GM23338 (cell line): ENCODE measurements around the gene DUS3L. TPM values are rescaled to one million over a fixed set of nuclear protein-coding genes. Genes with fewer than 3 reads are reported as not detected.

ENCODE experiments used
- ATAC-seq: fragments of 200-7000 bp; cut with Tn5 transposase; 3 replicates; pipeline ENCODE4 v1.9.1; 2020
- DNase-seq: peaks from one replicate; pipeline ENCODE4 v3.0.0-alpha.2; 2015; ENCODE audit warnings: low spot score
- H2AFZ ChIP-seq: fragments of 200-600 bp; sonication (generic); 2 replicates; pipeline ENCODE4 v1.8.0; 2016; ENCODE audit warnings: antibody characterized with exemption, mild to moderate bottlenecking, moderate library complexity
- H3F3A ChIP-seq: fragments of 200-600 bp; sonication (generic); replicated peaks from 2 replicates; pipeline ENCODE4 v1.8.0; 2017; ENCODE audit warnings: antibody characterized with exemption, mixed run types, low read depth
- H3K27ac ChIP-seq: fragments of 200-600 bp; sonication (generic); 2 replicates; pipeline ENCODE4 v1.6.1; 2016; ENCODE audit warnings: low read depth
- H3K27me3 ChIP-seq: fragments of 200-600 bp; sonication (generic); 2 replicates; pipeline ENCODE4 v1.8.0; 2016; ENCODE audit warnings: mild to moderate bottlenecking, mixed run types, moderate library complexity; ENCODE audit not compliant: insufficient read depth
- H3K36me3 ChIP-seq: fragments of 200-600 bp; sonication (generic); 2 replicates; pipeline ENCODE4 v1.8.0; 2016; ENCODE audit warnings: mild to moderate bottlenecking; ENCODE audit not compliant: insufficient read depth
- H3K4me1 ChIP-seq: fragments of 200-600 bp; sonication (generic); 2 replicates; pipeline ENCODE4 v1.8.0; 2016; ENCODE audit warnings: mild to moderate bottlenecking, moderate library complexity; ENCODE audit not compliant: insufficient read depth
- H3K4me2 ChIP-seq: fragments of 200-600 bp; sonication (generic); 2 replicates; pipeline ENCODE4 v1.7.1; 2017; ENCODE audit warnings: mixed run types
- H3K4me3 ChIP-seq: fragments of 200-600 bp; sonication (generic); 2 replicates; pipeline ENCODE4 v1.6.1; 2016; ENCODE audit warnings: mixed run types
- H3K79me2 ChIP-seq: fragments of 200-600 bp; sonication (generic); replicated peaks from 2 replicates; pipeline ENCODE4 v1.8.0; 2017; ENCODE audit warnings: mild to moderate bottlenecking; ENCODE audit not compliant: insufficient read depth
- H3K9me2 ChIP-seq: fragments of 200-600 bp; sonication (generic); 2 replicates; pipeline ENCODE4 v1.8.0; 2017; ENCODE audit not compliant: insufficient read depth
- H4K20me1 ChIP-seq: fragments of 200-600 bp; sonication (generic); replicated peaks from 2 replicates; pipeline ENCODE4 v1.8.0; 2017; ENCODE audit warnings: mild to moderate bottlenecking; ENCODE audit not compliant: insufficient read depth
- H3K27ac Mint-ChIP-seq: 2 replicates; pipeline ENCODE4 v1.8.0; 2020; ENCODE audit warnings: inconsistent platforms, mild to moderate bottlenecking, moderate library complexity, mixed read lengths
- H3K27me3 Mint-ChIP-seq: 3 replicates; pipeline ENCODE4 v1.8.0; 2022; ENCODE audit warnings: low read depth, mild to moderate bottlenecking, moderate library complexity, mixed read lengths, inconsistent platforms; ENCODE audit not compliant: insufficient read depth, poor library complexity
- H3K36me3 Mint-ChIP-seq: 3 replicates; pipeline ENCODE4 v1.8.0; 2021; ENCODE audit warnings: low read depth, mild to moderate bottlenecking, inconsistent platforms, moderate library complexity, mixed read lengths
- H3K4me1 Mint-ChIP-seq: 3 replicates; pipeline ENCODE4 v1.8.0; 2020; ENCODE audit warnings: mild to moderate bottlenecking, inconsistent platforms, mixed read lengths
- H3K4me3 Mint-ChIP-seq: 3 replicates; pipeline ENCODE4 v1.8.0; 2021; ENCODE audit warnings: moderate library complexity, mild to moderate bottlenecking, inconsistent platforms, mixed read lengths
- H3K9me3 Mint-ChIP-seq: 3 replicates; pipeline ENCODE4 v1.8.0; 2020; ENCODE audit warnings: moderate library complexity, mild to moderate bottlenecking, inconsistent platforms, mixed read lengths
- NANOG ChIP-seq: IDR thresholded peaks from 2 replicates; pipeline ENCODE4 v1.6.1; 2016; ENCODE audit warnings: antibody characterized with exemption, borderline replicate concordance
- POLR2AphosphoS5 ChIP-seq: IDR thresholded peaks from 2 replicates; pipeline ENCODE4 v1.6.1; 2016; ENCODE audit warnings: antibody characterized with exemption, low read depth
- ZNF114 ChIP-seq: fragments of 250-450 bp; sonication (Bioruptor Pico); IDR thresholded peaks from 2 replicates; pipeline ENCODE4 v1.5.0; 2020; ENCODE audit warnings: mild to moderate bottlenecking, moderate library complexity
- ZNF331 ChIP-seq: fragments of 250-450 bp; sonication (Bioruptor Pico); IDR thresholded peaks from 2 replicates; pipeline ENCODE4 v1.5.0; 2020; ENCODE audit warnings: low read depth, mild to moderate bottlenecking, moderate library complexity
- polyA plus RNA-seq: library from polyadenylated mRNA; unstranded; fragments of >200 nt; fragmentation: Nextera tagmentation; extraction: Ambion mirVana; gene quantifications from 2 replicates; pipeline ENCODE4 v1.2.1, GENCODE V29; 2016
- total RNA-seq: library from RNA; depleted of rRNA; stranded (reverse); fragments of >200 nt; shearing (Covaris generic); gene quantifications from 2 replicates; pipeline ENCODE4 v1.2.3, GENCODE V29; 2014
- TF ChIP-seq, protein P1 (sequence below): IDR thresholded peaks from one replicate; pipeline ENCODE4 v1.6.1; 2018; ENCODE audit warnings: antibody characterized with exemption; ENCODE audit not compliant: unreplicated experiment
- TF ChIP-seq, protein P2 (sequence below): fragments of 250-450 bp; sonication (Bioruptor Pico); IDR thresholded peaks from 2 replicates; pipeline ENCODE4 v1.5.0; 2020; ENCODE audit warnings: mild to moderate bottlenecking, moderate library complexity
- TF ChIP-seq, protein P3 (sequence below), 2 experiments: fragments of 200-600 bp in 1 of 2; sonication (generic) in 1 of 2; conservative IDR thresholded peaks; 2 replicates each; pipeline versions ENCODE4 v1.5.1 to v1.6.1; 2016 to 2017; ENCODE audit warnings: antibody characterized with exemption in 2 of 2, low read depth in 2 of 2, mild to moderate bottlenecking in 2 of 2, moderate library complexity in 1 of 2

The DUS3L gene
- total and polyA plus RNA-seq, 2 experiments from 2014 or later = 26.2 to 53.0 TPM

DNA sequence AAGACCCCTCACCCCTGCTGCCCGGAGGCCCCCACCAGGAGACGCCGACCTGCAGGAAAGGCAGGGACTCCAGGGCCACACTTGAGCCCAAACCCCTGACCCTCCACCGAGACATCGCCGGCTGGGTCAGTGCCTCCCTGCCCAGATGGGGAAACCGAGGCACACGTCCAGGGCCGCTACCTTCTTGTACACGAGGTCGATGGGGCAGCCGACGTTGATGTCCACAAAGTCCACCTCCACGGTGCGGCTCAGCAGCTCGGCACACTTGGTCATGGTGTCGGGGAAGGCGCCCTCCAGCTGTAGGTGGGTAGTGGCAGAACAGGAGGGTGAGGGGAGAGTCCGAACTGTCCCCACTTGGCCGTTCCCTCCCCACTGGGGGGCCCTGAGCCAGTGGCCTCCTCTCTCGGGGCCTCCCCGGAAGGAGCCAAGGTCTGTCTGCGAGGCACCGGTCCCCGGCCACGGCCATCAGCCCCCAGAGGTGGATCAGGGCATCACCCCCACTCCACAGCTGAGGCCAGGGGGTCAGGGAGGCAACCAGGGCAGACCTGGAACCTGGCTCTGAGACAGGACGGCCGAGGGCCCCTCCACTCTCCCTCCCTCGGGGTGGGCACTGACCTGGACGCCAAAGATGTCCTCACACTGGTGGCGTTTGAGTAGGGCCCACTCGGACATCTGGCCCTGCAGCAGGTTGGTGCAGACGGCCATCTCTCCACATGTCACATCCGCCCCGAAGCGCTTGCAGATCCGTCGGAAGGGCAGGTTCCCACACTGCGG is 3.4 kb downstream of the DUS3L start:
- Mint-ChIP-seq H3K27ac (no peak overlapping the region), H3K27me3 (peaks cover 19% of the 10 kb centered on the region), H3K36me3 (peaks cover 41% of the 10 kb centered on the region), H3K4me1 (peaks cover 5% of the 10 kb centered on the region; the same call in 2 of the 3 replicates), H3K4me3 (no peak overlapping the region), H3K9me3 (no peaks in the 10 kb centered on the region; the same call in 1 of the 3 replicates)
- H3K27me3 ChIP-seq = no peaks in the 10 kb centered on the region
- peaks cover 3% of the 10 kb centered on the region; the same call in 1 of the 2 replicates for H4K20me1 ChIP-seq
- H3K79me2 ChIP-seq = no peaks in the 10 kb centered on the region
- no peak overlapping the region for H2AFZ ChIP-seq
- no peaks in the 10 kb centered on the region for H3K4me1 ChIP-seq
- DNase-seq (no peak), ATAC-seq (no peak)
- no peak overlapping the region for H3K27ac ChIP-seq
- no peak overlapping the region for H3K4me2 ChIP-seq
- H3F3A ChIP-seq = no peaks in the 10 kb centered on the region
- H3K9me2 ChIP-seq = no peaks in the 10 kb centered on the region
- H3K4me3 ChIP-seq = no peak overlapping the region
- H3K36me3 ChIP-seq = peaks cover 5% of the 10 kb centered on the region; the same call in 1 of the 2 replicates
- TF ChIP-seq, protein P1, sequence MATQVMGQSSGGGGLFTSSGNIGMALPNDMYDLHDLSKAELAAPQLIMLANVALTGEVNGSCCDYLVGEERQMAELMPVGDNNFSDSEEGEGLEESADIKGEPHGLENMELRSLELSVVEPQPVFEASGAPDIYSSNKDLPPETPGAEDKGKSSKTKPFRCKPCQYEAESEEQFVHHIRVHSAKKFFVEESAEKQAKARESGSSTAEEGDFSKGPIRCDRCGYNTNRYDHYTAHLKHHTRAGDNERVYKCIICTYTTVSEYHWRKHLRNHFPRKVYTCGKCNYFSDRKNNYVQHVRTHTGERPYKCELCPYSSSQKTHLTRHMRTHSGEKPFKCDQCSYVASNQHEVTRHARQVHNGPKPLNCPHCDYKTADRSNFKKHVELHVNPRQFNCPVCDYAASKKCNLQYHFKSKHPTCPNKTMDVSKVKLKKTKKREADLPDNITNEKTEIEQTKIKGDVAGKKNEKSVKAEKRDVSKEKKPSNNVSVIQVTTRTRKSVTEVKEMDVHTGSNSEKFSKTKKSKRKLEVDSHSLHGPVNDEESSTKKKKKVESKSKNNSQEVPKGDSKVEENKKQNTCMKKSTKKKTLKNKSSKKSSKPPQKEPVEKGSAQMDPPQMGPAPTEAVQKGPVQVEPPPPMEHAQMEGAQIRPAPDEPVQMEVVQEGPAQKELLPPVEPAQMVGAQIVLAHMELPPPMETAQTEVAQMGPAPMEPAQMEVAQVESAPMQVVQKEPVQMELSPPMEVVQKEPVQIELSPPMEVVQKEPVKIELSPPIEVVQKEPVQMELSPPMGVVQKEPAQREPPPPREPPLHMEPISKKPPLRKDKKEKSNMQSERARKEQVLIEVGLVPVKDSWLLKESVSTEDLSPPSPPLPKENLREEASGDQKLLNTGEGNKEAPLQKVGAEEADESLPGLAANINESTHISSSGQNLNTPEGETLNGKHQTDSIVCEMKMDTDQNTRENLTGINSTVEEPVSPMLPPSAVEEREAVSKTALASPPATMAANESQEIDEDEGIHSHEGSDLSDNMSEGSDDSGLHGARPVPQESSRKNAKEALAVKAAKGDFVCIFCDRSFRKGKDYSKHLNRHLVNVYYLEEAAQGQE = no peak
- TF ChIP-seq POLR2AphosphoS5 = no peak
- TF ChIP-seq, protein P2, sequence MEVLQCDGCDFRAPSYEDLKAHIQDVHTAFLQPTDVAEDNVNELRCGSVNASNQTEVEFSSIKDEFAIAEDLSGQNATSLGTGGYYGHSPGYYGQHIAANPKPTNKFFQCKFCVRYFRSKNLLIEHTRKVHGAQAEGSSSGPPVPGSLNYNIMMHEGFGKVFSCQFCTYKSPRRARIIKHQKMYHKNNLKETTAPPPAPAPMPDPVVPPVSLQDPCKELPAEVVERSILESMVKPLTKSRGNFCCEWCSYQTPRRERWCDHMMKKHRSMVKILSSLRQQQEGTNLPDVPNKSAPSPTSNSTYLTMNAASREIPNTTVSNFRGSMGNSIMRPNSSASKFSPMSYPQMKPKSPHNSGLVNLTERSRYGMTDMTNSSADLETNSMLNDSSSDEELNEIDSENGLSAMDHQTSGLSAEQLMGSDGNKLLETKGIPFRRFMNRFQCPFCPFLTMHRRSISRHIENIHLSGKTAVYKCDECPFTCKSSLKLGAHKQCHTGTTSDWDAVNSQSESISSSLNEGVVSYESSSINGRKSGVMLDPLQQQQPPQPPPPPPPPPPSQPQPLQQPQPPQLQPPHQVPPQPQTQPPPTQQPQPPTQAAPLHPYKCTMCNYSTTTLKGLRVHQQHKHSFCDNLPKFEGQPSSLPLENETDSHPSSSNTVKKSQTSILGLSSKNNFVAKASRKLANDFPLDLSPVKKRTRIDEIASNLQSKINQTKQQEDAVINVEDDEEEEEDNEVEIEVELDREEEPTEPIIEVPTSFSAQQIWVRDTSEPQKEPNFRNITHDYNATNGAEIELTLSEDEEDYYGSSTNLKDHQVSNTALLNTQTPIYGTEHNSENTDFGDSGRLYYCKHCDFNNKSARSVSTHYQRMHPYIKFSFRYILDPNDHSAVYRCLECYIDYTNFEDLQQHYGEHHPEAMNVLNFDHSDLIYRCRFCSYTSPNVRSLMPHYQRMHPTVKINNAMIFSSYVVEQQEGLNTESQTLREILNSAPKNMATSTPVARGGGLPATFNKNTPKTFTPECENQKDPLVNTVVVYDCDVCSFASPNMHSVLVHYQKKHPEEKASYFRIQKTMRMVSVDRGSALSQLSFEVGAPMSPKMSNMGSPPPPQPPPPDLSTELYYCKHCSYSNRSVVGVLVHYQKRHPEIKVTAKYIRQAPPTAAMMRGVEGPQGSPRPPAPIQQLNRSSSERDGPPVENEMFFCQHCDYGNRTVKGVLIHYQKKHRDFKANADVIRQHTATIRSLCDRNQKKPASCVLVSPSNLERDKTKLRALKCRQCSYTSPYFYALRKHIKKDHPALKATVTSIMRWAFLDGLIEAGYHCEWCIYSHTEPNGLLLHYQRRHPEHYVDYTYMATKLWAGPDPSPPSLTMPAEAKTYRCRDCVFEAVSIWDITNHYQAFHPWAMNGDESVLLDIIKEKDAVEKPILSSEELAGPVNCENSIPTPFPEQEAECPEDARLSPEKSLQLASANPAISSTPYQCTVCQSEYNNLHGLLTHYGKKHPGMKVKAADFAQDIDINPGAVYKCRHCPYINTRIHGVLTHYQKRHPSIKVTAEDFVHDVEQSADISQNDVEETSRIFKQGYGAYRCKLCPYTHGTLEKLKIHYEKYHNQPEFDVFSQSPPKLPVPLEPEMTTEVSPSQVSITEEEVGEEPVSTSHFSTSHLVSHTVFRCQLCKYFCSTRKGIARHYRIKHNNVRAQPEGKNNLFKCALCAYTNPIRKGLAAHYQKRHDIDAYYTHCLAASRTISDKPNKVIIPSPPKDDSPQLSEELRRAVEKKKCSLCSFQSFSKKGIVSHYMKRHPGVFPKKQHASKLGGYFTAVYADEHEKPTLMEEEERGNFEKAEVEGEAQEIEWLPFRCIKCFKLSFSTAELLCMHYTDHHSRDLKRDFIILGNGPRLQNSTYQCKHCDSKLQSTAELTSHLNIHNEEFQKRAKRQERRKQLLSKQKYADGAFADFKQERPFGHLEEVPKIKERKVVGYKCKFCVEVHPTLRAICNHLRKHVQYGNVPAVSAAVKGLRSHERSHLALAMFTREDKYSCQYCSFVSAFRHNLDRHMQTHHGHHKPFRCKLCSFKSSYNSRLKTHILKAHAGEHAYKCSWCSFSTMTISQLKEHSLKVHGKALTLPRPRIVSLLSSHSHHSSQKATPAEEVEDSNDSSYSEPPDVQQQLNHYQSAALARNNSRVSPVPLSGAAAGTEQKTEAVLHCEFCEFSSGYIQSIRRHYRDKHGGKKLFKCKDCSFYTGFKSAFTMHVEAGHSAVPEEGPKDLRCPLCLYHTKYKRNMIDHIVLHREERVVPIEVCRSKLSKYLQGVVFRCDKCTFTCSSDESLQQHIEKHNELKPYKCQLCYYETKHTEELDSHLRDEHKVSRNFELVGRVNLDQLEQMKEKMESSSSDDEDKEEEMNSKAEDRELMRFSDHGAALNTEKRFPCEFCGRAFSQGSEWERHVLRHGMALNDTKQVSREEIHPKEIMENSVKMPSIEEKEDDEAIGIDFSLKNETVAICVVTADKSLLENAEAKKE = no peak
- TF ChIP-seq, protein P3, sequence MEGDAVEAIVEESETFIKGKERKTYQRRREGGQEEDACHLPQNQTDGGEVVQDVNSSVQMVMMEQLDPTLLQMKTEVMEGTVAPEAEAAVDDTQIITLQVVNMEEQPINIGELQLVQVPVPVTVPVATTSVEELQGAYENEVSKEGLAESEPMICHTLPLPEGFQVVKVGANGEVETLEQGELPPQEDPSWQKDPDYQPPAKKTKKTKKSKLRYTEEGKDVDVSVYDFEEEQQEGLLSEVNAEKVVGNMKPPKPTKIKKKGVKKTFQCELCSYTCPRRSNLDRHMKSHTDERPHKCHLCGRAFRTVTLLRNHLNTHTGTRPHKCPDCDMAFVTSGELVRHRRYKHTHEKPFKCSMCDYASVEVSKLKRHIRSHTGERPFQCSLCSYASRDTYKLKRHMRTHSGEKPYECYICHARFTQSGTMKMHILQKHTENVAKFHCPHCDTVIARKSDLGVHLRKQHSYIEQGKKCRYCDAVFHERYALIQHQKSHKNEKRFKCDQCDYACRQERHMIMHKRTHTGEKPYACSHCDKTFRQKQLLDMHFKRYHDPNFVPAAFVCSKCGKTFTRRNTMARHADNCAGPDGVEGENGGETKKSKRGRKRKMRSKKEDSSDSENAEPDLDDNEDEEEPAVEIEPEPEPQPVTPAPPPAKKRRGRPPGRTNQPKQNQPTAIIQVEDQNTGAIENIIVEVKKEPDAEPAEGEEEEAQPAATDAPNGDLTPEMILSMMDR (conservative IDR thresholded peaks at IDR 0.05; ENCODE audit: low read depth in 2 of 2) = no peak
- TF ChIP-seq NANOG = no peak
- TF ChIP-seq ZNF114 = no peak
- TF ChIP-seq ZNF331 (CRISPR knock-in tag) = no peak
